HepG2 (cell line): Measurements from ENCODE around the gene THRAP3. TPM values are rescaled to one million over a fixed set of nuclear protein-coding genes. Genes with fewer than 3 reads are reported as not detected.

Source experiments
- CBFB ChIP-seq: sonication (generic); formaldehyde crosslinking; IDR thresholded peaks from 2 replicates; pipeline ENCODE4 v1.4.0; 2020; ENCODE audit warnings: missing genetic modification reagents
- HOXD1 ChIP-seq: sonication (generic); formaldehyde crosslinking; IDR thresholded peaks from 2 replicates; pipeline ENCODE4 v1.5.0; 2020; ENCODE audit warnings: missing genetic modification reagents
- KDM5A ChIP-seq: fragments of 200-600 bp; sonication (generic); IDR thresholded peaks from 2 replicates; pipeline ENCODE4 v1.7.0; 2018; ENCODE audit warnings: antibody characterized with exemption, mild to moderate bottlenecking, low read length, borderline replicate concordance
- MIER3 ChIP-seq: IDR thresholded peaks from 2 replicates; pipeline ENCODE4 v1.6.1; 2016; ENCODE audit warnings: missing compliant biosample characterization, borderline replicate concordance
- MNT ChIP-seq: fragments of 450-650 bp; IDR thresholded peaks from 2 replicates; pipeline ENCODE4 v1.6.1; 2016
- PAF1 ChIP-seq: IDR thresholded peaks from 2 replicates; pipeline ENCODE4 v1.6.1; 2016; ENCODE audit warnings: missing genetic modification reagents, missing compliant biosample characterization
- PHF21A ChIP-seq: sonication (generic); formaldehyde crosslinking; IDR thresholded peaks from 2 replicates; pipeline ENCODE4 v1.5.0; 2020; ENCODE audit warnings: mild to moderate bottlenecking, missing genetic modification reagents
- PRMT3 ChIP-seq: sonication (generic); formaldehyde crosslinking; IDR thresholded peaks from 2 replicates; pipeline ENCODE4 v1.8.1; 2022; ENCODE audit warnings: low read depth, mild to moderate bottlenecking, moderate library complexity, missing genetic modification reagents, borderline replicate concordance
- RFX5 ChIP-seq: IDR thresholded peaks from 2 replicates; pipeline ENCODE4 v1.6.1; 2011; ENCODE audit warnings: low read depth, low read length, improper control_type of control experiment
- RNF2 ChIP-seq: fragments of 450-650 bp; conservative IDR thresholded peaks from 2 replicates; pipeline ENCODE4 v1.6.1; 2016; ENCODE audit warnings: low read depth
- ZBTB43 ChIP-seq: sonication (generic); formaldehyde crosslinking; conservative IDR thresholded peaks from 2 replicates; pipeline ENCODE4 v1.4.0; 2020; ENCODE audit warnings: missing genetic modification reagents
- ZBTB8A ChIP-seq: sonication (generic); formaldehyde crosslinking; IDR thresholded peaks from 2 replicates; pipeline ENCODE4 v1.4.0; 2020; ENCODE audit warnings: mild to moderate bottlenecking, low read depth, missing genetic modification reagents, borderline replicate concordance
- ZMAT3 ChIP-seq: sonication (generic); formaldehyde crosslinking; conservative IDR thresholded peaks from 2 replicates; pipeline ENCODE4 v1.7.0; 2021; ENCODE audit warnings: missing genetic modification reagents
- ZNF274 ChIP-seq: sonication (generic); formaldehyde crosslinking; IDR thresholded peaks from 2 replicates; pipeline ENCODE4 v1.5.1; 2020; ENCODE audit warnings: mild to moderate bottlenecking, missing genetic modification reagents
- ZNF33A ChIP-seq: sonication (generic); formaldehyde crosslinking; IDR thresholded peaks from 2 replicates; pipeline ENCODE4 v1.5.1; 2020; ENCODE audit warnings: missing genetic modification reagents, mild to moderate bottlenecking, moderate library complexity, borderline replicate concordance
- ZNF530 ChIP-seq: sonication (generic); formaldehyde crosslinking; IDR thresholded peaks from 2 replicates; pipeline ENCODE4 v1.5.0; 2020; ENCODE audit warnings: low read depth, mild to moderate bottlenecking, missing genetic modification reagents
- polyA plus RNA-seq, 8 experiments: library from polyadenylated mRNA; depleted of rRNA in 3 of 8; stranded (reverse) in 7 of 8; unstranded in 1 of 8; fragments of >200 nt; fragmentation: Illumina TruSeq in 4 of 8; extraction: Trizol in 4 of 8; gene quantifications; 2 replicates each; pipeline versions ENCODE4 v1.2.1 to v1.2.3, GENCODE V29; 2011 to 2016; ENCODE audit warnings: low read depth in 4 of 8, missing spikeins in 1 of 8, mixed read lengths in 1 of 8; ENCODE audit not compliant: insufficient read depth in 1 of 8
- total RNA-seq, 5 experiments: library from RNA; depleted of rRNA; stranded (reverse); fragments of >200 nt; fragmentation: Illumina TruSeq; extraction: Trizol; gene quantifications; 2 replicates each; pipeline ENCODE4 v1.2.3, GENCODE V29; 2016; ENCODE audit warnings: low read depth in 1 of 5

THRAP3 gene
- total and polyA plus RNA-seq, 2 of the 13 experiments (the other 11 are each of a cell fraction or from before 2014, with no cell fraction given), result 45.0 to 92.6 TPM

GRCh38 chr1:36187800-36188593 lies 36.2 kb upstream of the THRAP3 start (continued):
- no peak for TF ChIP-seq MNT
- TF ChIP-seq ZBTB43 (CRISPR knock-in tag), result no peak
- TF ChIP-seq RNF2, result no peak
- TF ChIP-seq ZNF33A (CRISPR knock-in tag), result no peak
- no peak for TF ChIP-seq KDM5A
- no peak; the same call in 1 of the 2 replicates for TF ChIP-seq CBFB (CRISPR knock-in tag)
- no peak for TF ChIP-seq PRMT3 (CRISPR knock-in tag)
- TF ChIP-seq ZMAT3 (CRISPR knock-in tag), result no peak
- no peak for TF ChIP-seq PAF1 (CRISPR knock-in tag)
- TF ChIP-seq RFX5, result no peak
- no peak for TF ChIP-seq ZNF530 (CRISPR knock-in tag)
- TF ChIP-seq ZNF274 (CRISPR knock-in tag), result no peak
- TF ChIP-seq PHF21A, result peak; percentile 36; the same call in 1 of the 2 replicates
- no peak for TF ChIP-seq HOXD1 (CRISPR knock-in tag)
- no peak; the same call in 1 of the 2 replicates for TF ChIP-seq MIER3 (CRISPR knock-in tag)
- TF ChIP-seq ZBTB8A (CRISPR knock-in tag), result no peak
